Liver (tissue), 3 donors: ENCODE data around the gene ECSIT.

ENCODE experiments used
- GABPA ChIP-seq, 2 donors: IDR thresholded peaks in 1 of 2; conservative IDR thresholded peaks in 1 of 2; 2 replicates each; pipeline ENCODE4 v1.6.1; 2016; ENCODE audit warnings: antibody characterized with exemption in 2 of 2, mild to moderate bottlenecking in 1 of 2, moderate library complexity in 1 of 2
- RAD21 ChIP-seq, 2 donors: IDR thresholded peaks; 2 replicates each; pipeline ENCODE4 v1.6.1; 2016; ENCODE audit warnings: antibody characterized with exemption in 2 of 2, mild to moderate bottlenecking in 2 of 2
- TF ChIP-seq, protein P1 (sequence below): fragments of 150-350 bp; IDR thresholded peaks from 2 replicates; pipeline ENCODE4 v1.5.1; 2017; ENCODE audit warnings: improper control_type of control experiment, low read depth, low read length; ENCODE audit not compliant: missing input control
- TF ChIP-seq, protein P2 (sequence below): IDR thresholded peaks from 2 replicates; pipeline ENCODE4 v1.6.1; 2016; ENCODE audit warnings: antibody characterized with exemption
- donor health status: healthy.
- donor health status: healthy.

DNA sequence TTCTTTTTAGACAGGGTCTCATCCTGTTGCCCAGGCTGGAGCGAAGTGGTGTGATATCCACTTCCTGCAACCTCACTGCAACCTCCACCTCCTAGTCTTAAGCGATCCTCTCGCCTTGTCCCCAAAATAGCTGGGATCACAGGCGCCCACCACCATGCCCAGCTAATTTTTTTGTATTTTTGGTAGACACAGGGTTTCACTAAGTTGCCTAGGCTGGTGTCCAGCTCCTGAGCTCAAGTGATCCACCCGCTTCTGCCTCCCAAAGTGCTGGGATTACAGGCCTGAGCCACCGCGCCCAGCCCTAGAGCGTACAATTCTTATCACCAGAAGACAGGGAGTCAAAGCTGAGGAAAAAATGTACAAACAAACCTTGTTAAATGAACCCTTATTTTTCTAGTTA is 34.6 kb upstream of the ECSIT start:
- TF ChIP-seq RAD21 (IDR thresholded peaks at IDR 0.05) (no peak), GABPA (IDR thresholded peaks at IDR 0.05 in 1 of 2, conservative IDR thresholded peaks at IDR 0.05 in 1 of 2) (no peak)
- TF ChIP-seq, protein P1, sequence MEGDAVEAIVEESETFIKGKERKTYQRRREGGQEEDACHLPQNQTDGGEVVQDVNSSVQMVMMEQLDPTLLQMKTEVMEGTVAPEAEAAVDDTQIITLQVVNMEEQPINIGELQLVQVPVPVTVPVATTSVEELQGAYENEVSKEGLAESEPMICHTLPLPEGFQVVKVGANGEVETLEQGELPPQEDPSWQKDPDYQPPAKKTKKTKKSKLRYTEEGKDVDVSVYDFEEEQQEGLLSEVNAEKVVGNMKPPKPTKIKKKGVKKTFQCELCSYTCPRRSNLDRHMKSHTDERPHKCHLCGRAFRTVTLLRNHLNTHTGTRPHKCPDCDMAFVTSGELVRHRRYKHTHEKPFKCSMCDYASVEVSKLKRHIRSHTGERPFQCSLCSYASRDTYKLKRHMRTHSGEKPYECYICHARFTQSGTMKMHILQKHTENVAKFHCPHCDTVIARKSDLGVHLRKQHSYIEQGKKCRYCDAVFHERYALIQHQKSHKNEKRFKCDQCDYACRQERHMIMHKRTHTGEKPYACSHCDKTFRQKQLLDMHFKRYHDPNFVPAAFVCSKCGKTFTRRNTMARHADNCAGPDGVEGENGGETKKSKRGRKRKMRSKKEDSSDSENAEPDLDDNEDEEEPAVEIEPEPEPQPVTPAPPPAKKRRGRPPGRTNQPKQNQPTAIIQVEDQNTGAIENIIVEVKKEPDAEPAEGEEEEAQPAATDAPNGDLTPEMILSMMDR, result no peak
- TF ChIP-seq, protein P2, sequence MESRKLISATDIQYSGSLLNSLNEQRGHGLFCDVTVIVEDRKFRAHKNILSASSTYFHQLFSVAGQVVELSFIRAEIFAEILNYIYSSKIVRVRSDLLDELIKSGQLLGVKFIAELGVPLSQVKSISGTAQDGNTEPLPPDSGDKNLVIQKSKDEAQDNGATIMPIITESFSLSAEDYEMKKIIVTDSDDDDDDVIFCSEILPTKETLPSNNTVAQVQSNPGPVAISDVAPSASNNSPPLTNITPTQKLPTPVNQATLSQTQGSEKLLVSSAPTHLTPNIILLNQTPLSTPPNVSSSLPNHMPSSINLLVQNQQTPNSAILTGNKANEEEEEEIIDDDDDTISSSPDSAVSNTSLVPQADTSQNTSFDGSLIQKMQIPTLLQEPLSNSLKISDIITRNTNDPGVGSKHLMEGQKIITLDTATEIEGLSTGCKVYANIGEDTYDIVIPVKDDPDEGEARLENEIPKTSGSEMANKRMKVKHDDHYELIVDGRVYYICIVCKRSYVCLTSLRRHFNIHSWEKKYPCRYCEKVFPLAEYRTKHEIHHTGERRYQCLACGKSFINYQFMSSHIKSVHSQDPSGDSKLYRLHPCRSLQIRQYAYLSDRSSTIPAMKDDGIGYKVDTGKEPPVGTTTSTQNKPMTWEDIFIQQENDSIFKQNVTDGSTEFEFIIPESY, result no peak
